Adrenal gland (tissue), 12 donors: ENCODE measurements around the gene MARCKSL1. TPM values are rescaled to one million over a fixed set of nuclear protein-coding genes. Genes with fewer than 3 reads are reported as not detected.
A peak's percentile ranks its signal among the peaks of the same experiment; 100 is the strongest.

ENCODE experiments used
- DNase-seq, 7 donors: peaks; one replicate each; pipeline ENCODE4 v3.0.0-alpha.2; 2019 to 2020
- H3K27ac ChIP-seq, 5 donors: fragments of 200-600 bp; sonication (generic) in 4 of 5; 1 replicate in 3 of 5; 2 replicates in 2 of 5; pipeline versions ENCODE4 v1.5.1 to v1.8.0; 2016 to 2020; ENCODE audit warnings: mild to moderate bottlenecking in 1 of 5
- H3K27me3 ChIP-seq: fragments of 200-600 bp; 2 replicates; pipeline ENCODE4 v1.8.0; 2021
- H3K36me3 ChIP-seq, 2 donors: fragments of 200-600 bp; replicated peaks in 1 of 2; 1 replicate in 1 of 2; 2 replicates in 1 of 2; pipeline versions ENCODE4 v1.5.1 to v1.8.0; 2018 to 2022
- H3K4me1 ChIP-seq, 2 donors: fragments of 200-600 bp; replicated peaks in 1 of 2; 1 replicate in 1 of 2; 2 replicates in 1 of 2; pipeline versions ENCODE4 v1.5.1 to v1.8.0; 2018 to 2021
- H3K4me3 ChIP-seq, 4 donors: fragments of 200-600 bp; sonication (generic) in 3 of 4; one replicate each; pipeline ENCODE4 v1.5.1; 2016 to 2018
- H3K9me3 ChIP-seq, 3 donors: fragments of 200-600 bp; sonication (generic) in 1 of 3; replicated peaks in 1 of 3; 1 replicate in 2 of 3; 2 replicates in 1 of 3; pipeline versions ENCODE4 v1.5.1 to v1.8.0; 2016 to 2021
- POLR2A ChIP-seq, 2 donors: fragments of 450-650 bp; IDR thresholded peaks; one replicate each; pipeline ENCODE4 v1.6.1; 2017; ENCODE audit warnings: antibody characterized with exemption in 2 of 2, mild to moderate bottlenecking in 2 of 2, moderate library complexity in 1 of 2
- WGBS, 4 donors: extraction: QIAGEN DNeasy Blood & Tissue Kit in 2 of 4; methylation state at CpG; one replicate each; pipeline versions ENCODE4 v1.1.5 to v1.1.7; 2013 to 2017; 5-methylcytosine and 5-hydroxymethylcytosine counted together
- intact Hi-C, 2 donors: fragments of 100-400 bp; cut with DNase I; formaldehyde crosslinking; loops; one replicate each; pipeline versions ENCODE4 v1.14.1 to v1.15.0; 2022 to 2023
- polyA plus RNA-seq, 3 donors: library from polyadenylated mRNA; stranded (reverse); fragments of 200-250 nt in 2 of 3; fragments of 350-450 nt in 1 of 3; fragmentation: Illumina TruSeq in 1 of 3; extraction: RNeasy Lipid Tissue Mini Kit (QIAGEN cat#74804) in 1 of 3; gene quantifications; one replicate each; pipeline ENCODE4 v1.2.3, GENCODE V29; 2013 to 2014
- total RNA-seq, 9 donors: library from RNA; depleted of rRNA in 4 of 9; stranded (reverse); fragments of >200 nt in 4 of 9; fragments of 120-200 nt in 1 of 9; fragmentation: NEBNext Ultra II Directional in 1 of 9; extraction: Animal tissue kit (Norgen Biotek cat#: 25700) in 1 of 9; gene quantifications; one replicate each; pipeline versions ENCODE4 v1.1.0 to v1.2.4, GENCODE V29; 2013 to 2023
- TF ChIP-seq, protein P1 (sequence below), 6 experiments: fragments of 450-650 bp in 4 of 6; fragments of 200-600 bp in 2 of 6; sonication (generic) in 1 of 6; IDR thresholded peaks; 1 replicate in 5 of 6; 2 replicates in 1 of 6; pipeline versions ENCODE4 v1.5.1 to v1.8.0; 2016 to 2021; ENCODE audit warnings: antibody characterized with exemption in 6 of 6, mild to moderate bottlenecking in 2 of 6, moderate library complexity in 1 of 6
- donor health status: healthy with polysubstance abuse.
- donor health status: Bipolar disorder and iron deficiency.
- donor health status: DM: yes; HTN: yes; CAD: no.
- donor health status: DM: no; HTN: no; CAD: no.
- donor health status: DM: no; HTN: no; CAD: no.
- donor health status: DM: yes; HTN: yes; CAD: no.

MARCKSL1 gene
- total and polyA plus RNA-seq, 12 donors, result 24.2 to 82.2 (median 49.1) TPM

- no peak overlapping the region for H3K4me3 ChIP-seq
- peaks cover 0 to 6% of the 10 kb centered on the region in 2 donors for H3K36me3 ChIP-seq
- intact Hi-C loops, result loop anchor here in 1 of 2 donors (10.0 kb wide), 1 partner anchor 97 kb away; no protein-coding TSS in a partner anchor
- TF ChIP-seq, protein P1, sequence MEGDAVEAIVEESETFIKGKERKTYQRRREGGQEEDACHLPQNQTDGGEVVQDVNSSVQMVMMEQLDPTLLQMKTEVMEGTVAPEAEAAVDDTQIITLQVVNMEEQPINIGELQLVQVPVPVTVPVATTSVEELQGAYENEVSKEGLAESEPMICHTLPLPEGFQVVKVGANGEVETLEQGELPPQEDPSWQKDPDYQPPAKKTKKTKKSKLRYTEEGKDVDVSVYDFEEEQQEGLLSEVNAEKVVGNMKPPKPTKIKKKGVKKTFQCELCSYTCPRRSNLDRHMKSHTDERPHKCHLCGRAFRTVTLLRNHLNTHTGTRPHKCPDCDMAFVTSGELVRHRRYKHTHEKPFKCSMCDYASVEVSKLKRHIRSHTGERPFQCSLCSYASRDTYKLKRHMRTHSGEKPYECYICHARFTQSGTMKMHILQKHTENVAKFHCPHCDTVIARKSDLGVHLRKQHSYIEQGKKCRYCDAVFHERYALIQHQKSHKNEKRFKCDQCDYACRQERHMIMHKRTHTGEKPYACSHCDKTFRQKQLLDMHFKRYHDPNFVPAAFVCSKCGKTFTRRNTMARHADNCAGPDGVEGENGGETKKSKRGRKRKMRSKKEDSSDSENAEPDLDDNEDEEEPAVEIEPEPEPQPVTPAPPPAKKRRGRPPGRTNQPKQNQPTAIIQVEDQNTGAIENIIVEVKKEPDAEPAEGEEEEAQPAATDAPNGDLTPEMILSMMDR (IDR thresholded peaks at IDR 0.05), result no peak
- no peak for TF ChIP-seq POLR2A (IDR thresholded peaks at IDR 0.05)
- no peaks in the 10 kb centered on the region for H3K27me3 ChIP-seq
- DNase-seq, result no peak
- whole genome bisulfite sequencing, 4 donors, result 47 to 51% (median 49%) methylated on average over 2 of the region's 2 CpGs
- peak overlapping the region in 1 of 5 donors; percentile 2 for H3K27ac ChIP-seq
- H3K4me1 ChIP-seq, result peaks cover 6 to 41% of the 10 kb centered on the region in 2 donors
- H3K9me3 ChIP-seq, result no peaks in the 10 kb centered on the region
Observed at GRCh38 chr1:32311709-32312393, 24.2 kb downstream of the MARCKSL1 start.

DNA sequence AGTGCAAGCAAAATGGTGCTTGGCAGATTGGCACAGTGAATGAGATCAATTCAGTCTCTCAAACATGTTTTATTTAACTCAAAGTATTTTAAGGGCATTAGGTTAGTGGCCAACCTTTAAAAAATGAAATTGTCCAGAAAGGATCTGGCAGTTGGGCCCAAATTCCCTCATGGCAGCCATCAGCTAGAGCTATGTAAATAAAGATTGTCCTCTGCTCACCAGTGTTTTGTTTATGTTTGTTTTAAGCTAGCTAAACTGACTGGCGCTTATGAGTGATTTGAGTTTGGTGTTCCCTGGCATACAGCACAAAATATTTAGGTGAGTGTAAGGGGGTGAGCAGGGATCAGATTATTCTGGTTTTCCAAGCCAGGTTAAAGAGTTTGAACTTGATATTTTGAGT is 26.1 kb downstream of the MARCKSL1 start:
- Histone ChIP-seq H3K9me3 (no peaks in the 10 kb centered on the region), H3K4me1 (peaks cover 6 to 39% of the 10 kb centered on the region in 2 donors), H3K27me3 (no peaks in the 10 kb centered on the region), H3K4me3 (no peak overlapping the region), H3K36me3 (peaks cover 0 to 7% of the 10 kb centered on the region in 2 donors), H3K27ac (no peak overlapping the region)
- no peak for DNase-seq
- WGBS, 4 donors, result 83 to 93% (median 91%) methylated on average over 1 of the region's 1 CpG
- intact Hi-C loops, result loop anchor here in 1 of 2 donors (10.0 kb wide), 1 partner anchor 95 kb away; no protein-coding TSS in a partner anchor
- TF ChIP-seq POLR2A (IDR thresholded peaks at IDR 0.05), result no peak

DNA sequence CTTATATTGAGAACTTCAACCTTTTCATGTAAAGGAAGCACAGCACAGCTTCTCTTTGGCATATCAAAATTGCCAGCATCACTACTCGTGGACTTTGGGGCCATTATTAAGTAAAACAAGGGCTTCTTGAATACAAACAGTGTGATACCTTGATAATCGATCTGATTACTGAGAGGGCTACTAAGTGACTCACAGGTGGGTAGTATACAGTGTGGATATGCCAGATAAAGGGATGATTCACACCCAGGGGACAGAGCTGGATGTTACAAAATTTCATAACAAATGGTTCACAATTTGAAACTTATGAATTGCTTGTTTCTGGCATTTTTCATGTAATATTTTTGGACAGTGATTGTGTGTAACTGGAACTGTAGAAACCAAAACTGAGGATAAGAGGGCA is 28.7 kb downstream of the MARCKSL1 start:
- Histone ChIP-seq H3K27me3 (no peaks in the 10 kb centered on the region), H3K36me3 (peaks cover 0 to 32% of the 10 kb centered on the region in 2 donors), H3K27ac (peak overlapping the region in 1 of 5 donors; percentile 17), H3K9me3 (no peaks in the 10 kb centered on the region), H3K4me1 (peaks cover 6 to 40% of the 10 kb centered on the region in 2 donors), H3K4me3 (no peak overlapping the region)
- TF ChIP-seq POLR2A (IDR thresholded peaks at IDR 0.05), result no peak
- TF ChIP-seq, protein P1 (IDR thresholded peaks at IDR 0.05), result no peak
- 48 to 58% (median 49%) methylated on average over 2 of the region's 2 CpGs for WGBS, 4 donors
- intact Hi-C loops, result no loop called here
- DNase-seq, result no peak

- Histone ChIP-seq H3K9me3 (no peaks in the 10 kb centered on the region), H3K27me3 (no peaks in the 10 kb centered on the region), H3K36me3 (peaks cover 0 to 32% of the 10 kb centered on the region in 2 donors), H3K4me3 (no peak overlapping the region), H3K27ac (no peak overlapping the region), H3K4me1 (peaks cover 6 to 32% of the 10 kb centered on the region in 2 donors)
- 93 to 100% (median 97%) methylated on average over 2 of the region's 2 CpGs for WGBS, 4 donors
- intact Hi-C loops, result no loop called here
- TF ChIP-seq, protein P1 (IDR thresholded peaks at IDR 0.05), result no peak
- TF ChIP-seq POLR2A (IDR thresholded peaks at IDR 0.05), result no peak
- no peak for DNase-seq
Observed at GRCh38 chr1:32305310-32305709, 30.7 kb downstream of the MARCKSL1 start.
